SU-DHL-6 (cell line): Measurements from ENCODE around the gene DPT.

ENCODE experiments used
- H2AFZ ChIP-seq: fragments of 200-600 bp; sonication (generic); 2 replicates; pipeline ENCODE4 v1.6.1; 2014; ENCODE audit warnings: low read depth, mild to moderate bottlenecking, moderate library complexity, mixed read lengths, antibody characterized with exemption, low read length; ENCODE audit not compliant: severe bottlenecking
- H3F3A ChIP-seq: fragments of 200-600 bp; shearing (Covaris generic); 2 replicates; pipeline ENCODE4 v1.6.0; 2016; ENCODE audit warnings: antibody characterized with exemption, mild to moderate bottlenecking; ENCODE audit not compliant: insufficient read depth
- H3K27ac ChIP-seq: fragments of 200-600 bp; sonication (generic); 2 replicates; pipeline ENCODE4 v1.5.1; 2016; ENCODE audit warnings: low read depth, mild to moderate bottlenecking, low read length, moderate library complexity, mixed read lengths
- H3K27me3 ChIP-seq: fragments of 200-600 bp; sonication (generic), shearing (Covaris generic); 2 replicates; pipeline ENCODE4 v1.6.0; 2014; ENCODE audit warnings: mild to moderate bottlenecking, low read length
- H3K36me3 ChIP-seq: fragments of 200-600 bp; sonication (generic); 2 replicates; pipeline ENCODE4 v1.6.1; 2014; ENCODE audit warnings: mild to moderate bottlenecking, low read length, mixed read lengths
- H3K4me2 ChIP-seq: fragments of 300-600, 200-600 bp; shearing (Covaris generic), sonication (generic); 2 replicates; pipeline ENCODE4 v1.6.0; 2014; ENCODE audit warnings: low read length, low read depth, mild to moderate bottlenecking; ENCODE audit not compliant: poor library complexity, severe bottlenecking
- H3K4me3 ChIP-seq: fragments of 200-600 bp; sonication (generic); 2 replicates; pipeline ENCODE4 v1.5.1; 2014; ENCODE audit warnings: antibody characterized with exemption, low read length, mild to moderate bottlenecking, mixed read lengths; ENCODE audit not compliant: insufficient read depth, poor library complexity, severe bottlenecking
- H3K79me2 ChIP-seq: fragments of 200-600 bp; sonication (generic); 2 replicates; pipeline ENCODE4 v1.6.1; 2014; ENCODE audit warnings: mild to moderate bottlenecking, low read length, moderate library complexity; ENCODE audit not compliant: insufficient read depth
- H3K9ac ChIP-seq: fragments of 200-600 bp; sonication (generic); 2 replicates; pipeline ENCODE4 v1.7.0; 2014; ENCODE audit warnings: mild to moderate bottlenecking, low read length
- H3K9me2 ChIP-seq: fragments of 200-600 bp; sonication (generic); replicated peaks from 2 replicates; pipeline ENCODE4 v1.6.1; 2014; ENCODE audit warnings: low read length; ENCODE audit not compliant: insufficient read depth
- H3K9me3 ChIP-seq: fragments of 200-600 bp; sonication (generic); 2 replicates; pipeline ENCODE4 v1.6.1; 2014; ENCODE audit warnings: low read length, mixed read lengths; ENCODE audit not compliant: insufficient read depth
- H4K20me1 ChIP-seq: fragments of 200-600 bp; sonication (generic); 2 replicates; pipeline ENCODE4 v1.6.1; 2014; ENCODE audit warnings: low read depth, mild to moderate bottlenecking, antibody characterized with exemption, low read length, moderate library complexity, mixed read lengths
- EZH2phosphoT487 ChIP-seq: fragments of 200-600 bp; sonication (generic), shearing (Covaris generic); conservative IDR thresholded peaks from 2 replicates; pipeline ENCODE4 v1.6.1; 2018; ENCODE audit warnings: mild to moderate bottlenecking, antibody characterized with exemption, low read length, moderate library complexity, mixed read lengths
- TF ChIP-seq, protein P1 (sequence below): fragments of 200-600 bp; sonication (generic); IDR thresholded peaks from one replicate; pipeline ENCODE4 v1.5.1; 2017; ENCODE audit warnings: antibody characterized with exemption, mild to moderate bottlenecking, low read length, moderate library complexity; ENCODE audit not compliant: insufficient read depth, poor library complexity, severe bottlenecking

The DPT gene

DNA sequence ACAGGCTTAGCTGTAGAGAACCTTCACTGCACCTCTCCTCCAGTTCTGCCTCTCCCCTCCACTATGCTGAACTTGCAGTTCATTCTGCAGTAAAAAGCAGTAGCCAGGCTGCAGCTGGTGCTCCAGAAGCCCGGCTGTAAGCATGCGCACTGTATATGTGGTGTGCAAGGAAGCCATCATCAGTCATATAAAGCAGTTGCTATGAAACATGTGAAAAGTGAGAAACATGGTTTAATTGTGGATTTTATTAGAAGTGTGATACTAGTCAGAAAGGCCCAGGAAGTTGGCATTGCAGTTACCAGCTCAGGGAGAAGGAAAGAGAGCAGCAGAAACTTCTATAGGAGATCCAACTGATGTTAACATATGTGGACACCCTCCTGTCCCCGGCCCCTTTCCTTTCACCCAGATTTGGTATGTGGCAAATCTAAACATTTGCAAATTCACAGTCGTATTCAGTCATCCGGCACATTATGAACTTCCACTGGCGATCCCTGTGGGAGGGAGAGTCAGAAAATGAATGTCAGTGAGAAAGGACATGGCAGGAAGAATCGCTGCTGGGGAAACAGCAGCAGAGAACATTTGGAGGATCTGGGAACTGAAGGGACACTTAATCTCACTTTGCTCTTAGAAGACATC lies 32.8 kb downstream of the DPT start:
- Histone ChIP-seq H3K27me3 (no peaks in the 10 kb centered on the region), H3F3A (no peaks in the 10 kb centered on the region), H3K27ac (no peak overlapping the region), H4K20me1 (no peaks in the 10 kb centered on the region), H3K9me2 (no peaks in the 10 kb centered on the region), H2AFZ (no peak overlapping the region), H3K4me2 (no peak overlapping the region), H3K79me2 (no peaks in the 10 kb centered on the region), H3K4me3 (no peak overlapping the region), H3K9me3 (no peaks in the 10 kb centered on the region), H3K9ac (no peak overlapping the region), H3K36me3 (no peaks in the 10 kb centered on the region)
- TF ChIP-seq, protein P1, sequence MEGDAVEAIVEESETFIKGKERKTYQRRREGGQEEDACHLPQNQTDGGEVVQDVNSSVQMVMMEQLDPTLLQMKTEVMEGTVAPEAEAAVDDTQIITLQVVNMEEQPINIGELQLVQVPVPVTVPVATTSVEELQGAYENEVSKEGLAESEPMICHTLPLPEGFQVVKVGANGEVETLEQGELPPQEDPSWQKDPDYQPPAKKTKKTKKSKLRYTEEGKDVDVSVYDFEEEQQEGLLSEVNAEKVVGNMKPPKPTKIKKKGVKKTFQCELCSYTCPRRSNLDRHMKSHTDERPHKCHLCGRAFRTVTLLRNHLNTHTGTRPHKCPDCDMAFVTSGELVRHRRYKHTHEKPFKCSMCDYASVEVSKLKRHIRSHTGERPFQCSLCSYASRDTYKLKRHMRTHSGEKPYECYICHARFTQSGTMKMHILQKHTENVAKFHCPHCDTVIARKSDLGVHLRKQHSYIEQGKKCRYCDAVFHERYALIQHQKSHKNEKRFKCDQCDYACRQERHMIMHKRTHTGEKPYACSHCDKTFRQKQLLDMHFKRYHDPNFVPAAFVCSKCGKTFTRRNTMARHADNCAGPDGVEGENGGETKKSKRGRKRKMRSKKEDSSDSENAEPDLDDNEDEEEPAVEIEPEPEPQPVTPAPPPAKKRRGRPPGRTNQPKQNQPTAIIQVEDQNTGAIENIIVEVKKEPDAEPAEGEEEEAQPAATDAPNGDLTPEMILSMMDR: no peak
- no peak for TF ChIP-seq EZH2phosphoT487

DNA sequence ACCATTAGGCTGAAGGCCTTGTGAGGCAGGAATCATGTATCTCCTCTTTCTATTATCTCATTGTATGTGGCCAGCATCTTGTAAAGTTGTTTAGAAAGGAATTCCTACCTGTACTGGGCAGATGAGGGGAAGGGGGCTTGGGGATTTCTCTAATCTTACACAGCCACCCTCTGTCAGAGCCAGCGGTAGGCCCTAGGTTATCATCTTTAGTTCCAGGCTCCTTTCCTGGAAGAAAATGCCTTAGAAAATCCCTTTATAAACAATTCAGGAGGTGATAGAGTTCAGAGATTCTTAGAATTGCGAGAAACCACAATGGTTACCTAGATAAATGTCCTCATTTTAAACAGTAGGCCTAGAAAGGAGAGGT lies 35.2 kb downstream of the DPT start:
- Histone ChIP-seq H3K79me2 (no peaks in the 10 kb centered on the region), H2AFZ (no peak overlapping the region), H4K20me1 (no peaks in the 10 kb centered on the region), H3K9ac (no peak overlapping the region), H3K27me3 (no peaks in the 10 kb centered on the region), H3K4me3 (no peak overlapping the region), H3K36me3 (no peaks in the 10 kb centered on the region), H3K9me3 (no peaks in the 10 kb centered on the region), H3K9me2 (no peaks in the 10 kb centered on the region), H3F3A (no peaks in the 10 kb centered on the region), H3K4me2 (no peak overlapping the region), H3K27ac (no peak overlapping the region)
- TF ChIP-seq, protein P1: no peak
- TF ChIP-seq EZH2phosphoT487: no peak

DNA sequence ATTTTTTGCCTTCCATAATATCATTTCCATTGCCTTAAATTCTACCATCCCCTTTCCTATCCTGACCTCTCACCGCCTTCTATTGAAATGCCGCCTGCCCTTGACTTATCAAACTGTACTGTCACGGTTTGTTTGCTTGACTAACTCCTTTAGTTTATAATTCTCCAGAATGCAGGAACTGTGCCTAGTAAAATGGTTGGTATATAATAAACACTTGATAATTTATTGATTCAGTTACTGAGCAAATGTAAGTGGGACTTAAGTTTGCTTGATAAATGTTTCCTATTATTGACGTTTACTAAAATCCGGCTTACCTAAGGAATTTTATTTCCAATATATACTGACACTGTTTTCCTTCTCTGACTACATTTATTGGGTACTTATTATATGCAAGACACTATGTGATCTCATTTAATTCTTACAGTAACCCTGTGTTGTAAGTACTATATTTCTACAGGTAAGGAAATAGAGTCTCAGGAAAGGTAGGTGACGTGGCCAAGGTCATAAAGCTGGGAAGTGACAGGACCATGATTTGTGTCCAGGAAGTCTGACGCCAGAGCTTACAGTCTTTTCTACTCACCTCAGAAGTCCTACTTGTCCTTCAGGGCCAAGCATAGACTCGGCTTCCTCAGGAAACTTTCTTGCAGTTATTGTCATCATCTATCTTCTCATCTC lies 35.7 kb downstream of the DPT start:
- Histone ChIP-seq H3K36me3 (no peaks in the 10 kb centered on the region), H3F3A (no peaks in the 10 kb centered on the region), H3K4me2 (no peak overlapping the region), H3K9me2 (no peaks in the 10 kb centered on the region), H3K9me3 (no peaks in the 10 kb centered on the region), H3K27ac (no peak overlapping the region), H3K27me3 (no peaks in the 10 kb centered on the region), H3K79me2 (no peaks in the 10 kb centered on the region), H2AFZ (no peak overlapping the region), H3K9ac (no peak overlapping the region), H4K20me1 (no peaks in the 10 kb centered on the region), H3K4me3 (no peak overlapping the region)
- TF ChIP-seq EZH2phosphoT487: no peak
- TF ChIP-seq, protein P1: no peak
